ENCODE measurements around the gene NPFF.
"Not testable (repeated sequence)": the region's sequence is repeated elsewhere in the genome, so short reads cannot be mapped to it uniquely, and the experiment has no call there.

NPFF gene

DNA sequence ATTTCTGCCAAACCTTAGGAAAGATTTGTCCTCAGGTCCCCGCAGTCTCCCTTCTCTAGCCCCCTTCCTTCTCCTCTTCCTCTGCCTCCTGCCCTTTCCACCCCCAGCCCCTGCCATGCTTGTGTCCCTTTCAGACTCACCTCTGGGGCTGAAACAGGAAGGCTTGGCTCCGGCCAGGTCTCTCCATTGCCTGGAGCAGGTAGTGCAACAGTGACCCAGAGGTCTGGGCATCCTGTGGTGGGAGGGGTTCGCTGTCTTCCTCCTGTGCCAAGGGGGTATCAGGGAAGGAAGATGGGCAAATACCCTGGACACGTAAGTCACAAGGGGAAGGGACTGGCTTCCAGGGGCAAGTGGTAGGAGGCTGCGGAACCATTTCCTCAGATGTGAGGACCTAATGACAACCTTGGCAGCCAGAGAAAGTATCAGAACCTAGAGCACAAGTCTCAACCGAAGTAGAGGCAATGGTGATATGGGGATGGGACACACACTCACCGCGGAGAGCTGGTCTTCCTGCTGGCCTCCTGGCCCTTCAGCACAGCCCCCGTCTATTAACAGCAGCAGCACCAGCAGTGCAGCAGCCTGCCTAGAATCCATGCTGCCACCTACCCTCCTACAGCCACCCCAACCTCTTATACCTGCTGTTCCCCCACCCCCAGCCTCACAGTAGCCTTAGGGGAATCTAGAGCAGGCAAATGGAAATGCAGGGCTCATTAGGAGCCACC lies at the start of gene NPFF:
TSS of gene NPFF (minus strand) at position 604 of the 722 bp plus-strand sequence. CDS start at position 594, 10 bp downstream.
- no peaks in the 10 kb centered on the region for H3K27me3 ChIP-seq
- H3K4me3 ChIP-seq: no peak within 1 kb of the TSS
- DNase-seq: no peak
- no peaks in the 10 kb centered on the region for H3K9me3 ChIP-seq
- peaks cover 2 to 62% (median 50%) of the 10 kb centered on the region in 4 donors for H3K4me1 ChIP-seq
- H3K36me3 ChIP-seq: peaks cover 4 to 61% (median 27%) of the 10 kb centered on the region in 3 donors
- intact Hi-C loops (cut with DNase I; ENCODE audit: low total_unique reads): no loop called here
- TF ChIP-seq, protein P1, sequence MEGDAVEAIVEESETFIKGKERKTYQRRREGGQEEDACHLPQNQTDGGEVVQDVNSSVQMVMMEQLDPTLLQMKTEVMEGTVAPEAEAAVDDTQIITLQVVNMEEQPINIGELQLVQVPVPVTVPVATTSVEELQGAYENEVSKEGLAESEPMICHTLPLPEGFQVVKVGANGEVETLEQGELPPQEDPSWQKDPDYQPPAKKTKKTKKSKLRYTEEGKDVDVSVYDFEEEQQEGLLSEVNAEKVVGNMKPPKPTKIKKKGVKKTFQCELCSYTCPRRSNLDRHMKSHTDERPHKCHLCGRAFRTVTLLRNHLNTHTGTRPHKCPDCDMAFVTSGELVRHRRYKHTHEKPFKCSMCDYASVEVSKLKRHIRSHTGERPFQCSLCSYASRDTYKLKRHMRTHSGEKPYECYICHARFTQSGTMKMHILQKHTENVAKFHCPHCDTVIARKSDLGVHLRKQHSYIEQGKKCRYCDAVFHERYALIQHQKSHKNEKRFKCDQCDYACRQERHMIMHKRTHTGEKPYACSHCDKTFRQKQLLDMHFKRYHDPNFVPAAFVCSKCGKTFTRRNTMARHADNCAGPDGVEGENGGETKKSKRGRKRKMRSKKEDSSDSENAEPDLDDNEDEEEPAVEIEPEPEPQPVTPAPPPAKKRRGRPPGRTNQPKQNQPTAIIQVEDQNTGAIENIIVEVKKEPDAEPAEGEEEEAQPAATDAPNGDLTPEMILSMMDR (IDR thresholded peaks at IDR 0.05): no peak
- H3K27ac ChIP-seq: peak within 1 kb of the TSS; percentile 96 to 98

DNA sequence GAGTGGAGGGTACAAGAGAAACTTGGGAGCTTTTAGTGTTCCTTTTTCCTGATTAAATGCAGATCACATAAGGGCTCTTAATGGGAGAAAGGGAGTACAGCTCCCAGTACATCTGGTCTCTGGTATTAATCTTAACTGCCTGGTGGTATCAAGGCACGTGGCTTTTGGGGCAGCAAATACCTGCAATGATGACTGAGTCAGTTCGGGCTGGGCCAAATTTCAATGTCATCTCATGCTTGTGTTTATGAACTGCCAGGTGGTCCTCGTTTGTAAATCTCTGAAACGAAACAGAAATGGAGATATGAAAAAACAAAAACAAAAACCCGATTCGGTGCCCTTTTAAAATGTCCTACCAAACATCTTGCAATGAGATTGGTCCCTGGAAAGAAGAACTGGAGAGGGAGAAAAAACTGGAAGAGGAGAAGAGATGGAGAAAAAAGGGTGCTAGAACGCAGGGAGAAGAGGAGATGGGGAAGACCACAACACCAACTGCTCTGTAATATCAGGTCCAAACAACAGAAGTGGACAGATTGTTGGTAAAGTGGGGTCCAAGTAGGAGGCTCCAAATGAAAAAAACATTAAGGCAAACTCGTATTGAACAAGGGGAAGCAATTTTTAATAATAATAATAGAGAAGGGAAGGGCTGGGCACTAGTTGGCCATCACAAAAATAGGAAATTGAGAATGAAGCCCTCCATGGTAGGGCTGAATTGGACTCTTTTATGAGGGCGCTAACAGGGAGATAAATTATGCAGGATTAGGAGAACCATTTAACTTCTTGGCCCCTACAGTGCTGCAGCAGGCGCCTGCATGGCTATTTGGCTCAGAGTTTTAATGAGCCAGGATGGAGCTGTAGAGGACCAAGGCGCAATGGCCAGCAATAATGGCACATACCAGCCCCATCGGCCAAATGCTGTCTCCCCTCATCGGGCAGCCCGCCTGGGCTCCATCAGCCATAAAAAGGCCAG lies 45.4 kb upstream of the NPFF start:
- Histone ChIP-seq H3K36me3 (peaks cover 16 to 41% (median 31%) of the 10 kb centered on the region in 3 donors), H3K9me3 (no peaks in the 10 kb centered on the region), H3K27ac (no peak overlapping the region), H3K4me3 (no peak overlapping the region), H3K27me3 (no peaks in the 10 kb centered on the region), H3K4me1 (peaks cover 0 to 5% (median 1%) of the 10 kb centered on the region in 4 donors)
- TF ChIP-seq, protein P1 (IDR thresholded peaks at IDR 0.05): no peak
- no peak for DNase-seq
- intact Hi-C loops (cut with DNase I; ENCODE audit: low total_unique reads): no loop called here

- intact Hi-C loops (cut with DNase I; ENCODE audit: low total_unique reads): no loop called here
- DNase-seq: no peak
- Histone ChIP-seq H3K27ac (no peak overlapping the region), H3K27me3 (no peaks in the 10 kb centered on the region), H3K4me1 (no peaks in the 10 kb centered on the region), H3K4me3 (no peak overlapping the region), H3K9me3 (no peaks in the 10 kb centered on the region), H3K36me3 (peaks cover 16 to 45% (median 34%) of the 10 kb centered on the region in 3 donors)
- TF ChIP-seq, protein P1 (IDR thresholded peaks at IDR 0.05): no peak
Measured at GRCh38 chr12:53551889-53552291, 44.6 kb upstream of the NPFF start.

DNA sequence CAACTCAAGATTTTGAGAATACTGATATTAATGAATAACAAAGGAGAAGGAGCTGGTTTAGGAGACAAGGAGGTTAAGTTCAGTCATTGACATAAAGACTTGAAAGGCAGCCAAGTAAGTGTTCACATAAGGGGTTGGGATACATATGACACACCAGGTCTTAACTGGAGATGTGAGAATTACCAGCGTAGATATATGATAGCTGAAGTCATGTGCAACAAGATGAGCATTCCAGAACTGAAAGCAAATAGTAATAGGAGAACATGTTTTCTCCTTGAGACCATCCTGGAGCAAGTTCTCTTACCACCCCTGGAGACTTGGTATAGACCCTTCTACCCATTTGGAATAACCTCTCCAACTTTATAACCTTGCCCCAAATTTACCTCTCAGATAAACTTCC lies 43.3 kb upstream of the NPFF start:
- TF ChIP-seq, protein P1 (IDR thresholded peaks at IDR 0.05): no peak
- no peak overlapping the region for H3K27ac ChIP-seq
- intact Hi-C loops (cut with DNase I; ENCODE audit: low total_unique reads): no loop called here

DNA sequence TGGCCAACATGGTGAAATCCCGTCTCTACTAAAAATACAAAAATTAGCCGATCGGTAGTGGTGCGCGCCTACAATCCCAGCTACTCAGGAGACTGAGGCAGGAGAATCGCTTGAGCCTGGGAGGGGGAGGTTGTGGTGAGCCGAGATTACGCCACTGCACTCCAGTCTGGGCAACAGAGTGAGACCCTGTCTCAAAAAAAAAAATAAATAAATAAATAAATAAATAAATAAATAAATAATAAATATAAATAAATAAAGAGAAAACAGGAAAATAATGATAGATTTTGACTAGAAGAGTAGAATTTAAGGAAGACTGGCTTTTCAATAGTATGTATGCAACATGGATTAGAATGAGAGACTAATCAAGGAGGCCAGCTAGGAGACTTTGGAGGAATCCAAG lies 42.8 kb upstream of the NPFF start:
- intact Hi-C loops (cut with DNase I; ENCODE audit: low total_unique reads); DNase-seq; H3K4me3 ChIP-seq; H3K27ac ChIP-seq; H3K9me3 ChIP-seq; H3K4me1 ChIP-seq; H3K27me3 ChIP-seq: not testable (repeated sequence)
- peaks cover 16 to 45% (median 34%) of the 10 kb centered on the region in 3 donors for H3K36me3 ChIP-seq

More for the DNA sequence above, 43.3 kb upstream of the NPFF start:
- Histone ChIP-seq H3K9me3 (no peaks in the 10 kb centered on the region), H3K4me3 (no peak overlapping the region), H3K36me3 (peaks cover 16 to 45% (median 34%) of the 10 kb centered on the region in 3 donors), H3K27me3 (no peaks in the 10 kb centered on the region), H3K4me1 (no peaks in the 10 kb centered on the region)
- no peak for DNase-seq

DNA sequence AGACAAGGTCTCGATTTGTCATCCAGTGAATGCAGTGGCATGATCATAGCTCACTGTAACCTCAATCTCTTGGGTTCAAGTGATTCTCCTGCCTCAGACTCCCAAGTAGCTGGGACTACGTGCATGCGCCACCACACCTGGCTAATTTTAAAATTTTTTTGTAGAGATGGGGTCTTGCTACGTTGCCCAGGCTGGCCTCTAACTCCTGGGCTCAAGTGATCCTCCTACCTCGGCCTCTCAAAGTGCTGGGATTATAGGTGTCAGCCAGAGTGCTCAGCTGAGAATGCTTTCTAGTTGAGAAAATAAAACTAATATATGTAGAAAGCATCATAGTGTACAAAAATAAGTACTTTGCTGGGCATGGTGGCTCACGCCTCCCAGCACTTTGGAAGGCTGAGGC lies 41.1 kb upstream of the NPFF start:
- peaks cover 0 to 19% (median 5%) of the 10 kb centered on the region in 4 donors for H3K4me1 ChIP-seq
- H3K9me3 ChIP-seq, H3K4me3 ChIP-seq, H3K27me3 ChIP-seq, DNase-seq, H3K27ac ChIP-seq: not testable (repeated sequence)
- intact Hi-C loops (cut with DNase I; ENCODE audit: low total_unique reads): loop anchor here (10.0 kb wide), 1 partner anchor 76 kb away; the partner anchor contains the start of gene ATF7
- peaks cover 16 to 45% (median 35%) of the 10 kb centered on the region in 3 donors for H3K36me3 ChIP-seq
